H9 (cell line): ENCODE data around the gene MRPS31. TPM values are rescaled to one million over a fixed set of nuclear protein-coding genes. Genes with fewer than 3 reads are reported as not detected.

Experiments used
- DNase-seq: peaks from one replicate; pipeline ENCODE4 v3.0.0-alpha.2; 2017
- H2AFZ ChIP-seq: one replicate; pipeline ENCODE4 v1.6.1; 2013; ENCODE audit warnings: mild to moderate bottlenecking, low read length, control low read depth, moderate library complexity
- H2AK5ac ChIP-seq: 2 replicates; pipeline ENCODE4 v1.6.1; 2013; ENCODE audit warnings: low read length, control low read depth, mixed read lengths; ENCODE audit not compliant: insufficient read length
- H2BK120ac ChIP-seq: one replicate; pipeline ENCODE4 v1.6.1; 2013; ENCODE audit warnings: low read depth, mild to moderate bottlenecking, low read length, control low read depth, inconsistent platforms; ENCODE audit not compliant: poor library complexity, severe bottlenecking
- H2BK12ac ChIP-seq: 2 replicates; pipeline ENCODE4 v1.6.1; 2013; ENCODE audit warnings: low read length, control low read depth, mixed read lengths, low read depth; ENCODE audit not compliant: insufficient read length
- H2BK15ac ChIP-seq: 2 replicates; pipeline ENCODE4 v1.6.1; 2013; ENCODE audit warnings: low read depth, low read length, control low read depth
- H2BK20ac ChIP-seq: one replicate; pipeline ENCODE4 v1.6.1; 2013; ENCODE audit warnings: low read depth, mild to moderate bottlenecking, low read length, control low read depth, inconsistent platforms; ENCODE audit not compliant: poor library complexity, severe bottlenecking
- H2BK5ac ChIP-seq: 2 replicates; pipeline ENCODE4 v1.6.1; 2013; ENCODE audit warnings: low read length, control low read depth, mixed read lengths; ENCODE audit not compliant: insufficient read length
- H3K14ac ChIP-seq: 2 replicates; pipeline ENCODE4 v1.6.1; 2013; ENCODE audit warnings: low read length, control low read depth; ENCODE audit not compliant: insufficient read depth
- H3K18ac ChIP-seq: 2 replicates; pipeline ENCODE4 v1.6.1; 2013; ENCODE audit warnings: low read depth, mild to moderate bottlenecking, mixed read lengths, low read length, control low read depth; ENCODE audit not compliant: insufficient read length
- H3K23ac ChIP-seq: 2 replicates; pipeline ENCODE4 v1.6.1; 2013; ENCODE audit warnings: low read length, control low read depth, mixed read lengths, low read depth; ENCODE audit not compliant: insufficient read length
- H3K23me2 ChIP-seq: 2 replicates; pipeline ENCODE4 v1.6.1; 2013; ENCODE audit warnings: low read depth, mild to moderate bottlenecking, mixed read lengths, low read length, control low read depth; ENCODE audit not compliant: insufficient read length, poor library complexity, severe bottlenecking
- H3K27ac ChIP-seq: 2 replicates; pipeline ENCODE4 v1.5.1; 2013; ENCODE audit warnings: low read length, control low read depth, mixed read lengths, low read depth; ENCODE audit not compliant: insufficient read length
- H3K27me3 ChIP-seq: 2 replicates; pipeline ENCODE4 v1.6.1; 2013; ENCODE audit warnings: low read length, control low read depth, inconsistent platforms; ENCODE audit not compliant: insufficient read depth
- H3K4ac ChIP-seq: 2 replicates; pipeline ENCODE4 v1.6.1; 2013; ENCODE audit warnings: low read depth, mild to moderate bottlenecking, control low read depth, inconsistent platforms, low read length, moderate library complexity
- H3K4me1 ChIP-seq: 2 replicates; pipeline ENCODE4 v1.6.1; 2013; ENCODE audit warnings: low read length, control low read depth, inconsistent platforms; ENCODE audit not compliant: insufficient read depth
- H3K4me2 ChIP-seq: 2 replicates; pipeline ENCODE4 v1.6.1; 2013; ENCODE audit warnings: low read length, control low read depth, mixed read lengths; ENCODE audit not compliant: insufficient read length, insufficient read depth
- H3K56ac ChIP-seq: 2 replicates; pipeline ENCODE4 v1.6.1; 2013; ENCODE audit warnings: low read depth, mild to moderate bottlenecking, mixed read lengths, low read length, control low read depth; ENCODE audit not compliant: insufficient read length
- H3K79me1 ChIP-seq: 2 replicates; pipeline ENCODE4 v1.6.1; 2013; ENCODE audit warnings: low read depth, mild to moderate bottlenecking, moderate library complexity, low read length, control low read depth, inconsistent platforms; ENCODE audit not compliant: insufficient read depth, poor library complexity, severe bottlenecking
- H3K79me2 ChIP-seq: 2 replicates; pipeline ENCODE4 v1.6.1; 2013; ENCODE audit warnings: low read length, control low read depth, inconsistent platforms; ENCODE audit not compliant: insufficient read depth
- H3K9ac ChIP-seq: 2 replicates; pipeline ENCODE4 v1.6.1; 2013; ENCODE audit warnings: low read length, control low read depth, mixed read lengths; ENCODE audit not compliant: insufficient read length; ENCODE audit errors: extremely low read depth
- H3K9me3 ChIP-seq: one replicate; pipeline ENCODE4 v1.6.1; 2013; ENCODE audit warnings: low read depth, low read length, inconsistent platforms; ENCODE audit not compliant: control insufficient read depth
- H3T11ph ChIP-seq: one replicate; pipeline ENCODE4 v1.6.1; 2013; ENCODE audit warnings: mild to moderate bottlenecking, low read length, control low read depth, inconsistent platforms
- H4K20me1 ChIP-seq: one replicate; pipeline ENCODE4 v1.6.1; 2013; ENCODE audit not compliant: control insufficient read depth, insufficient read length, insufficient read depth
- H4K5ac ChIP-seq: 2 replicates; pipeline ENCODE4 v1.6.1; 2013; ENCODE audit warnings: low read depth, mild to moderate bottlenecking, mixed read lengths, low read length, control low read depth; ENCODE audit not compliant: insufficient read length
- H4K8ac ChIP-seq: replicated peaks from 2 replicates; pipeline ENCODE4 v1.6.1; 2013; ENCODE audit warnings: low read length, control low read depth, mixed read lengths, low read depth; ENCODE audit not compliant: insufficient read length
- H4K91ac ChIP-seq: 2 replicates; pipeline ENCODE4 v1.6.1; 2013; ENCODE audit warnings: low read depth, mild to moderate bottlenecking, moderate library complexity, mixed read lengths, low read length, control low read depth; ENCODE audit not compliant: insufficient read length
- H3K27ac Mint-ChIP-seq, 3 experiments: 2 replicates in 2 of 3; 3 replicates in 1 of 3; pipeline ENCODE4 v1.8.0; 2020 to 2021; ENCODE audit warnings: mixed read lengths in 3 of 3, mild to moderate bottlenecking in 1 of 3, moderate library complexity in 1 of 3
- H3K27me3 Mint-ChIP-seq: 2 replicates; pipeline ENCODE4 v1.8.0; 2021; ENCODE audit warnings: low read depth, mild to moderate bottlenecking, moderate library complexity, mixed read lengths
- H3K36me3 Mint-ChIP-seq, 3 experiments: 2 replicates in 2 of 3; 3 replicates in 1 of 3; pipeline ENCODE4 v1.8.0; 2020 to 2021; ENCODE audit warnings: low read depth in 3 of 3, mixed read lengths in 3 of 3; ENCODE audit not compliant: insufficient read depth in 1 of 3
- H3K4me1 Mint-ChIP-seq, 2 experiments: 2 replicates each; pipeline ENCODE4 v1.8.0; 2020; ENCODE audit warnings: mixed read lengths in 2 of 2
- H3K4me3 Mint-ChIP-seq, 2 experiments: 2 replicates in 1 of 2; 3 replicates in 1 of 2; pipeline ENCODE4 v1.8.0; 2020 to 2021; ENCODE audit warnings: mild to moderate bottlenecking in 2 of 2, mixed read lengths in 2 of 2, moderate library complexity in 1 of 2
- H3K9me3 Mint-ChIP-seq, 2 experiments: 2 replicates in 1 of 2; 3 replicates in 1 of 2; pipeline ENCODE4 v1.8.0; 2020; ENCODE audit warnings: mild to moderate bottlenecking in 2 of 2, mixed read lengths in 2 of 2, moderate library complexity in 1 of 2
- CTCF ChIP-seq: fragments of 200-600 bp; sonication (generic); conservative IDR thresholded peaks from 3 replicates; pipeline ENCODE4 v1.8.0; 2021; ENCODE audit warnings: antibody characterized with exemption, mild to moderate bottlenecking
- WGBS: extraction: QIAGEN DNeasy Blood & Tissue Kit; methylation state at CpG from one replicate; pipeline ENCODE4 v1.1.7; 2013; ENCODE audit warnings: missing lambda C conversion rate, low lambda C conversion rate, mixed read lengths; ENCODE audit not compliant: insufficient read length; ENCODE audit errors: extremely low coverage; 5-methylcytosine and 5-hydroxymethylcytosine counted together
- total RNA-seq: library from RNA; stranded (reverse); gene quantifications from 2 replicates; pipeline ENCODE4 v1.2.1, GENCODE V29; 2021

The MRPS31 gene
- total RNA-seq, 1 experiment from 2014 or later = 27.3 TPM

- H4K20me1 ChIP-seq = no peaks in the 10 kb centered on the region
- H3K4ac ChIP-seq = no peak overlapping the region
- no peak overlapping the region for H2AK5ac ChIP-seq
- H3K56ac ChIP-seq = no peak overlapping the region
- no peak overlapping the region for H3K4me3 Mint-ChIP-seq
- no peak overlapping the region for H3K27ac ChIP-seq
- no peak overlapping the region for H2AFZ ChIP-seq
- H3K27ac Mint-ChIP-seq = no peak overlapping the region
- no peaks in the 10 kb centered on the region for H3K9me3 ChIP-seq
- no peak overlapping the region for H3K4me2 ChIP-seq
- no peak overlapping the region for H2BK20ac ChIP-seq
- H3K9me3 Mint-ChIP-seq = no peaks in the 10 kb centered on the region
- no peak for TF ChIP-seq CTCF
- H3K79me1 ChIP-seq = no peaks in the 10 kb centered on the region
- no peaks in the 10 kb centered on the region for H3K27me3 Mint-ChIP-seq
- H3K23ac ChIP-seq = no peak overlapping the region
- no peaks in the 10 kb centered on the region for H3K23me2 ChIP-seq
- H4K8ac ChIP-seq = no peak overlapping the region
- no CpG with 5 or more reads among the region's 3 CpGs for WGBS
- H3T11ph ChIP-seq = no peak overlapping the region
- H3K18ac ChIP-seq = no peak overlapping the region
- H2BK120ac ChIP-seq = no peak overlapping the region
- peaks cover 10 to 13% of the 10 kb centered on the region in 2 experiments; a peak in 3 of 4 replicates for H3K4me1 Mint-ChIP-seq
- H4K91ac ChIP-seq = no peak overlapping the region
- H2BK12ac ChIP-seq = no peak overlapping the region
- H2BK5ac ChIP-seq = no peak overlapping the region
- H3K4me1 ChIP-seq = no peaks in the 10 kb centered on the region
- no peak overlapping the region for H3K14ac ChIP-seq
- H3K9ac ChIP-seq = no peak overlapping the region
- no peak overlapping the region for H4K5ac ChIP-seq
- H3K27me3 ChIP-seq = no peaks in the 10 kb centered on the region
- H3K79me2 ChIP-seq = 0 out of 2 replicates have a peak, but pooled peaks cover 1% of the 10 kb centered on the region
- no peak overlapping the region for H2BK15ac ChIP-seq
- no peak for DNase-seq
- H3K36me3 Mint-ChIP-seq = peaks cover 0 to 26% (median 14%) of the 10 kb centered on the region in 3 experiments; a peak in 5 of 7 replicates
These were observed 22.3 kb upstream of the MRPS31 start for GRCh38 chr13:40793339-40793738.
